ENCODE measurements around the gene YTHDC2.

DNA sequence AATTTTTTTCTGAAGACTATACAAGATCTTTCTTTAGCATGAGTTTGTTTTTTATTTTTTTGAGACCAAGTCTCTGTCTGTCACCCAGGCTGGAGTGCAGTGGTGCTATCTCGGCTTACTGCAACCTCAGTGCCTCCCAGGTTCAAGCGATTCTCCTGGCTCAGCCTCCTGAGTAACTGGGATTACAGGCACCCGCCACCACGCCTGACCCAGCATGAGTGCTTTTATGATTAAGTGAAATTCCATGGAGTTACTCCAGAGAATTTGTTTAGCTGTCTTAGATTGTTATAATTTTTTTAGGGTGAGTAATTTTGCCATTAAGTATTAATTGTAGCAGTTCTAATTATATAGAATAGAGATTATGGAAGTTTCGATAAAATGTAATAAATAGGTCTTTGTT, 14.3 kb downstream of the YTHDC2 start:
- TF ChIP-seq, protein P1, sequence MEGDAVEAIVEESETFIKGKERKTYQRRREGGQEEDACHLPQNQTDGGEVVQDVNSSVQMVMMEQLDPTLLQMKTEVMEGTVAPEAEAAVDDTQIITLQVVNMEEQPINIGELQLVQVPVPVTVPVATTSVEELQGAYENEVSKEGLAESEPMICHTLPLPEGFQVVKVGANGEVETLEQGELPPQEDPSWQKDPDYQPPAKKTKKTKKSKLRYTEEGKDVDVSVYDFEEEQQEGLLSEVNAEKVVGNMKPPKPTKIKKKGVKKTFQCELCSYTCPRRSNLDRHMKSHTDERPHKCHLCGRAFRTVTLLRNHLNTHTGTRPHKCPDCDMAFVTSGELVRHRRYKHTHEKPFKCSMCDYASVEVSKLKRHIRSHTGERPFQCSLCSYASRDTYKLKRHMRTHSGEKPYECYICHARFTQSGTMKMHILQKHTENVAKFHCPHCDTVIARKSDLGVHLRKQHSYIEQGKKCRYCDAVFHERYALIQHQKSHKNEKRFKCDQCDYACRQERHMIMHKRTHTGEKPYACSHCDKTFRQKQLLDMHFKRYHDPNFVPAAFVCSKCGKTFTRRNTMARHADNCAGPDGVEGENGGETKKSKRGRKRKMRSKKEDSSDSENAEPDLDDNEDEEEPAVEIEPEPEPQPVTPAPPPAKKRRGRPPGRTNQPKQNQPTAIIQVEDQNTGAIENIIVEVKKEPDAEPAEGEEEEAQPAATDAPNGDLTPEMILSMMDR (conservative IDR thresholded peaks at IDR 0.05; ENCODE audit: low read length) = no peak
- no peak for TF ChIP-seq EZH2phosphoT487 (IDR thresholded peaks at IDR 0.05; ENCODE audit: borderline replicate concordance, low read depth, low read length)
